Panc1 (cell line): ENCODE data around the gene ACER3. TPM values are rescaled to one million over a fixed set of nuclear protein-coding genes. Genes with fewer than 3 reads are reported as not detected.
"Not testable (repeated sequence)": the region's sequence is repeated elsewhere in the genome, so short reads cannot be mapped to it uniquely, and the experiment has no call there.

ENCODE experiments used
- ATAC-seq: fragments of 200-7000 bp; cut with Tn5 transposase; 2 replicates; pipeline ENCODE4 v1.9.1; 2020; ENCODE audit warnings: mild to moderate bottlenecking, moderate library complexity
- BruUV-seq: library from RNA; stranded (reverse); fragments of 400-500 nt; replicated peaks from 2 replicates; lab custom pipeline; 2021; lab: Mats Ljungman, UMichigan
- CTCF ChIA-PET: fragments of 300-600 bp; sonication (Branson Sonifier 250); formaldehyde crosslinking; loops from one replicate; lab custom pipeline; 2022; ENCODE audit warnings: antibody characterized with exemption; lab: Charles Lee
- POLR2A ChIA-PET: fragments of 300-600 bp; sonication (Branson Sonifier 250); formaldehyde crosslinking; loops from one replicate; lab custom pipeline; 2022; ENCODE audit warnings: antibody characterized with exemption; lab: Charles Lee
- DNase-seq: peaks from one replicate; pipeline ENCODE4 v3.0.0-alpha.2; 2010; ENCODE audit warnings: low read depth, low spot score
- H3K27ac ChIP-seq: 2 replicates; pipeline ENCODE4 v1.5.1; 2011; ENCODE audit warnings: mild to moderate bottlenecking, low read length, inconsistent platforms
- H3K27me3 ChIP-seq: fragments of 200-500 bp; sonication (Bioruptor generic); 2 replicates; pipeline ENCODE4 v1.6.0; 2014; ENCODE audit warnings: low read length, inconsistent platforms; ENCODE audit not compliant: control insufficient read depth, insufficient read depth
- H3K36me3 ChIP-seq: fragments of 200-500 bp; sonication (Bioruptor generic); 2 replicates; pipeline ENCODE4 v1.5.1; 2014; ENCODE audit warnings: inconsistent platforms, mild to moderate bottlenecking, low read length, moderate library complexity; ENCODE audit not compliant: control insufficient read depth, insufficient read depth
- H3K4me1 ChIP-seq: 2 replicates; pipeline ENCODE4 v1.5.1; 2011; ENCODE audit warnings: inconsistent platforms, mild to moderate bottlenecking, low read length, moderate library complexity; ENCODE audit not compliant: control insufficient read depth, insufficient read depth
- H3K4me3 ChIP-seq, 2 experiments: 2 replicates each; pipeline ENCODE4 v1.5.1; 2011 to 2012; ENCODE audit warnings: low read depth in 2 of 2, low read length in 2 of 2, mild to moderate bottlenecking in 2 of 2, inconsistent platforms in 1 of 2, moderate library complexity in 1 of 2
- H3K9me3 ChIP-seq: fragments of 200-500 bp; sonication (Bioruptor generic); 2 replicates; pipeline ENCODE4 v1.5.1; 2014; ENCODE audit warnings: low read depth, mild to moderate bottlenecking, inconsistent platforms, low read length, moderate library complexity; ENCODE audit not compliant: control insufficient read depth, insufficient read depth
- POLR2AphosphoS5 ChIP-seq: IDR thresholded peaks from 2 replicates; pipeline ENCODE4 v1.6.1; 2012; ENCODE audit warnings: mild to moderate bottlenecking, low read depth, low read length, moderate library complexity
- SIN3A ChIP-seq: IDR thresholded peaks from 2 replicates; pipeline ENCODE4 v1.6.1; 2012; ENCODE audit warnings: low read depth, mild to moderate bottlenecking, low read length, moderate library complexity, borderline replicate concordance; ENCODE audit not compliant: insufficient read depth
- TCF7L2 ChIP-seq: IDR thresholded peaks from 2 replicates; pipeline ENCODE4 v1.6.1; 2011; ENCODE audit warnings: mild to moderate bottlenecking, low read depth, low read length, inconsistent platforms
- in situ Hi-C: cut with HindIII; loops from 2 replicates; pipeline ENCODE4 v1.10.0; 2016; ENCODE audit warnings: low sequenced_read_pairs, low pct_unique_long_range_greater_than_20kb
- intact Hi-C: fragments of 100-400 bp; cut with micrococcal nuclease; formaldehyde crosslinking; loops from one replicate; pipeline ENCODE4 v1.10.0; 2022; ENCODE audit not compliant: unreplicated experiment
- total RNA-seq: library from RNA; stranded (reverse); gene quantifications from one replicate; pipeline ENCODE4 v1.2.1, GENCODE V29; 2021; ENCODE audit not compliant: unreplicated experiment
- TF ChIP-seq, protein P1 (sequence below): fragments of 450-650 bp; IDR thresholded peaks from 2 replicates; pipeline ENCODE4 v1.5.1; 2017; ENCODE audit warnings: mild to moderate bottlenecking
- TF ChIP-seq, protein P2 (sequence below), 2 experiments: IDR thresholded peaks; 2 replicates each; pipeline ENCODE4 v1.6.1; 2011 to 2012; ENCODE audit warnings: low read depth in 2 of 2, control low read depth in 1 of 2, low read length in 1 of 2, mild to moderate bottlenecking in 1 of 2, moderate library complexity in 1 of 2; ENCODE audit not compliant: insufficient read depth in 1 of 2

The ACER3 gene
- total RNA-seq, 1 experiment from 2014 or later = 41.8 TPM

DNA sequence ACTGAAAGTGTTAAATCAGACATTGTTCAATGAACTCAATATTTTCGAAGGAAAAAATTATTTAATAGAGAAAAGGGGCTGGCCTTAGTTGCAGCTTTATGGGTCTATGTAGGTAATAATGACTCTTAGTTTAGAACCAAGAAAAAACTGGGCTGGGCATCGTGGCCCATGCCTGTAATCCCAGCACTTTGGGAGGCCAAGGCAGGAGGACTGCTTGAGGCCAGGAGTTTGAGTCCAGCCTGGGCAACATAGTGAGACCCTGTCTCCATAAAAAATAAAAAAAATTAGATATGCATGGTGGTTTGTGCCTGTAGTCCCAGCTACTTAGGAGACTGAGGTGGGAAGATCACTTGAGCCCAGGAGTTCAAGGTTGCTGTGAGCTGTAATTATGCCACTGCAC, 2.1 kb downstream of the ACER3 start:
- intact Hi-C loops, DNase-seq, H3K4me3 ChIP-seq, H3K36me3 ChIP-seq, ATAC-seq, in situ Hi-C loops, H3K27me3 ChIP-seq, BruUV-seq, H3K27ac ChIP-seq, H3K9me3 ChIP-seq: not testable (repeated sequence)
- CTCF ChIA-PET = interaction anchor here (0.6 kb wide), 1 partner anchor 285 kb away, joined by 4 read pairs; no protein-coding TSS in a partner anchor
- peaks cover 13% of the 10 kb centered on the region for H3K4me1 ChIP-seq
- POLR2A ChIA-PET = interaction anchor here (0.6 kb wide), 1 partner anchor 12 kb away, joined by 6 read pairs; no protein-coding TSS in a partner anchor

DNA sequence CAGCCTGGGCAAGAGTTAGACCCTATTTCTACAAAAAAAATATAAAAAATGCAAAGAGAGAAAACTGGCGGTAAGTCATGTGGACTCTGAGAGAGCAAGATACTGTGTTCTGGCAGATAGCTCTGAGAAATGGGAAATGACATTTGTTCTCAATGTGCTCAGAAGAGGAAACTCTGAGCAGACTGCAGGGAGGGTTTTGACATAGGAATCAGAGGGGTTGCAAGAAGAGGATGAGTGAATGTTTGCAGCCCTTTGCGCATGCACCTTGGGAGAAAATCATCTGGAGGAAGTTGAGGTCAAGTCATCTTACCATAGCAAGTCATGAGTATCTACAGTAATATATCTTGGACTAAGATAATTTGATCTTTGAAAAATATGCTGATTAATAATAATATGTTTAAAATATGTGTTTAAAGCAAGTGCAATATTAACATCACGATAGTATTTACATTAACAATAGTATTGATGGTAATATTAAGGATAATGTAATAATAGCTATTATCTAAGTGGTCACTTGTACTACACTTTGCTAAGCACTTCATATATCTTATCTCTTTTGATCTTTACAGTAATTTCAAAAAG, 2.6 kb downstream of the ACER3 start:
- in situ Hi-C loops = no loop called here
- BruUV-seq = no TSS peak
- CTCF ChIA-PET = interaction anchor here (0.5 to 0.6 kb wide), 2 partner anchors 20 to 285 kb away, joined by 4 to 7 read pairs; no protein-coding TSS in a partner anchor
- Histone ChIP-seq H3K27me3 (no peaks in the 10 kb centered on the region), H3K36me3 (no peaks in the 10 kb centered on the region; the same call in 1 of the 2 replicates), H3K4me3 (no peak overlapping the region), H3K4me1 (peaks cover 13% of the 10 kb centered on the region), H3K27ac (no peak overlapping the region), H3K9me3 (no peaks in the 10 kb centered on the region)
- ATAC-seq = no peak
- intact Hi-C loops = no loop called here
- no peak for DNase-seq
- POLR2A ChIA-PET = interaction anchor here (0.6 kb wide), 1 partner anchor 11 kb away, joined by 6 read pairs; no protein-coding TSS in a partner anchor
- TF ChIP-seq SIN3A = no peak
- TF ChIP-seq, protein P1, sequence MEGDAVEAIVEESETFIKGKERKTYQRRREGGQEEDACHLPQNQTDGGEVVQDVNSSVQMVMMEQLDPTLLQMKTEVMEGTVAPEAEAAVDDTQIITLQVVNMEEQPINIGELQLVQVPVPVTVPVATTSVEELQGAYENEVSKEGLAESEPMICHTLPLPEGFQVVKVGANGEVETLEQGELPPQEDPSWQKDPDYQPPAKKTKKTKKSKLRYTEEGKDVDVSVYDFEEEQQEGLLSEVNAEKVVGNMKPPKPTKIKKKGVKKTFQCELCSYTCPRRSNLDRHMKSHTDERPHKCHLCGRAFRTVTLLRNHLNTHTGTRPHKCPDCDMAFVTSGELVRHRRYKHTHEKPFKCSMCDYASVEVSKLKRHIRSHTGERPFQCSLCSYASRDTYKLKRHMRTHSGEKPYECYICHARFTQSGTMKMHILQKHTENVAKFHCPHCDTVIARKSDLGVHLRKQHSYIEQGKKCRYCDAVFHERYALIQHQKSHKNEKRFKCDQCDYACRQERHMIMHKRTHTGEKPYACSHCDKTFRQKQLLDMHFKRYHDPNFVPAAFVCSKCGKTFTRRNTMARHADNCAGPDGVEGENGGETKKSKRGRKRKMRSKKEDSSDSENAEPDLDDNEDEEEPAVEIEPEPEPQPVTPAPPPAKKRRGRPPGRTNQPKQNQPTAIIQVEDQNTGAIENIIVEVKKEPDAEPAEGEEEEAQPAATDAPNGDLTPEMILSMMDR = no peak
- TF ChIP-seq, protein P2, sequence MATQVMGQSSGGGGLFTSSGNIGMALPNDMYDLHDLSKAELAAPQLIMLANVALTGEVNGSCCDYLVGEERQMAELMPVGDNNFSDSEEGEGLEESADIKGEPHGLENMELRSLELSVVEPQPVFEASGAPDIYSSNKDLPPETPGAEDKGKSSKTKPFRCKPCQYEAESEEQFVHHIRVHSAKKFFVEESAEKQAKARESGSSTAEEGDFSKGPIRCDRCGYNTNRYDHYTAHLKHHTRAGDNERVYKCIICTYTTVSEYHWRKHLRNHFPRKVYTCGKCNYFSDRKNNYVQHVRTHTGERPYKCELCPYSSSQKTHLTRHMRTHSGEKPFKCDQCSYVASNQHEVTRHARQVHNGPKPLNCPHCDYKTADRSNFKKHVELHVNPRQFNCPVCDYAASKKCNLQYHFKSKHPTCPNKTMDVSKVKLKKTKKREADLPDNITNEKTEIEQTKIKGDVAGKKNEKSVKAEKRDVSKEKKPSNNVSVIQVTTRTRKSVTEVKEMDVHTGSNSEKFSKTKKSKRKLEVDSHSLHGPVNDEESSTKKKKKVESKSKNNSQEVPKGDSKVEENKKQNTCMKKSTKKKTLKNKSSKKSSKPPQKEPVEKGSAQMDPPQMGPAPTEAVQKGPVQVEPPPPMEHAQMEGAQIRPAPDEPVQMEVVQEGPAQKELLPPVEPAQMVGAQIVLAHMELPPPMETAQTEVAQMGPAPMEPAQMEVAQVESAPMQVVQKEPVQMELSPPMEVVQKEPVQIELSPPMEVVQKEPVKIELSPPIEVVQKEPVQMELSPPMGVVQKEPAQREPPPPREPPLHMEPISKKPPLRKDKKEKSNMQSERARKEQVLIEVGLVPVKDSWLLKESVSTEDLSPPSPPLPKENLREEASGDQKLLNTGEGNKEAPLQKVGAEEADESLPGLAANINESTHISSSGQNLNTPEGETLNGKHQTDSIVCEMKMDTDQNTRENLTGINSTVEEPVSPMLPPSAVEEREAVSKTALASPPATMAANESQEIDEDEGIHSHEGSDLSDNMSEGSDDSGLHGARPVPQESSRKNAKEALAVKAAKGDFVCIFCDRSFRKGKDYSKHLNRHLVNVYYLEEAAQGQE (IDR thresholded peaks at IDR 0.05; ENCODE audit: insufficient read depth in 1 of 2, low read depth in 2 of 2, low read length in 1 of 2) = no peak

DNA sequence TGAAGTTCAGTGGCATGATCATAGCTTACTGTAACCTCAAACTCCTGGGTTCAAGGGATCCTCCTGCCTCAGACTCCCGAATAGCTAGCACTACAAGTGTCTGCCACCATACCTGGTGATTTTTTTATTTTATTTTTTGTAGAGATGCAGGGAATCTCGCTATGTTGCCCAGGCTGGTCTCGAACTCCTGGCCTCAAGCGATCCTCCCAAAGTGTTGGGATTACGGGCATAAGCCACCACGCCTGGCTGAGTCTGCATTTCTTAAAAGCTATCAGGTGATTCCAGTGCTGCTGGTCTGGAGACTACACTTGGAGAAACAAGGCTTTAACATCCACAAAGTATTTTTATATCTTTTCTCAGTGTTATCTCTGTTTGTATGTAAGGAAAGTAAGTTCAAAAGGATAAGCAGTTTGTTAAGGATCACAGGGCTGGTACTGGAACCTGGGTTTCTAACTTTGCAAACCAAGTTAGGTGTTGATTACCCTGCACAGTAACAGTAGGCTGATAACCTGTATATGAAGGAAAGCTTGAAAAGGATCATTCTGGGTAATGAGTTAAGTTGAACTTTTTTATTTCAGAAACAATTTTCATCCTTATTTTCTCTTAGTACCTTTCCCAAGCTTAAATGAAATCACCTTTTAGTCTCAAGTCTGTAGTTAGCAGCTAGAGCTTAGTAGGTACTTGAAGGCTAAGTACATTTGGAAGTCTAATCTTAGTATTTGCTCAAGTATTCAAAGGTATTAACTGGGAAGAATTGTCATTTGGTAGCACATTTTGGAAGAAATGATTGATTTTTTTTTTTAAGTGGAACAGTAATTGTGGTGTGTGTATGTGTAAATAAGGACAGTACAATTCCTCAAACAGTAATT, 12.5 kb downstream of the ACER3 start:
- intact Hi-C loops = no loop called here
- no peak for DNase-seq
- H3K4me3 ChIP-seq = no peak overlapping the region
- no peak overlapping the region for H3K27ac ChIP-seq
- no peaks in the 10 kb centered on the region for H3K9me3 ChIP-seq
- TF ChIP-seq TCF7L2 (no peak), SIN3A (no peak), POLR2AphosphoS5 (no peak)
- TF ChIP-seq, protein P1 = no peak
- TF ChIP-seq, protein P2 (IDR thresholded peaks at IDR 0.05; ENCODE audit: insufficient read depth in 1 of 2, low read depth in 2 of 2, low read length in 1 of 2) = no peak
- no TSS peak for BruUV-seq
- H3K4me1 ChIP-seq = no peaks in the 10 kb centered on the region
- H3K27me3 ChIP-seq = no peaks in the 10 kb centered on the region
- in situ Hi-C loops = no loop called here
- ChIA-PET CTCF (interaction anchor here (0.7 kb wide), 2 partner anchors 65 to 234 kb away, joined by 3 read pairs; no protein-coding TSS in a partner anchor), POLR2A (interaction anchor here (0.6 to 0.7 kb wide), 3 partner anchors 26 to 1304 kb away, joined by 4 to 12 read pairs (median 4); no protein-coding TSS in a partner anchor)
- H3K36me3 ChIP-seq = no peaks in the 10 kb centered on the region
- ATAC-seq = no peak
